T-helper 1 cell treated with Interleukin-12 subunit alpha and Interleukin-12 subunit beta and Interleukin-4 antibody, amounts not matched to agents 30 μg/mL and 1 μg/mL, for 36 hours (primary cell): ENCODE measurements around the gene EXD2.

Experiments used
- H3K27ac Mint-ChIP-seq: one replicate; pipeline ENCODE4 v1.8.0; 2021; ENCODE audit warnings: mild to moderate bottlenecking, mixed read lengths
- H3K27me3 Mint-ChIP-seq: one replicate; pipeline ENCODE4 v1.8.0; 2021; ENCODE audit warnings: low read depth, mixed read lengths
- H3K36me3 Mint-ChIP-seq: one replicate; pipeline ENCODE4 v1.8.0; 2021; ENCODE audit warnings: low read depth, mixed read lengths
- H3K4me1 Mint-ChIP-seq: one replicate; pipeline ENCODE4 v1.8.0; 2021; ENCODE audit warnings: low read depth, mixed read lengths
- H3K4me3 Mint-ChIP-seq: one replicate; pipeline ENCODE4 v1.8.0; 2021; ENCODE audit warnings: mild to moderate bottlenecking, moderate library complexity, mixed read lengths
- H3K9me3 Mint-ChIP-seq: one replicate; pipeline ENCODE4 v1.8.0; 2021; ENCODE audit warnings: mixed read lengths

EXD2 gene

DNA sequence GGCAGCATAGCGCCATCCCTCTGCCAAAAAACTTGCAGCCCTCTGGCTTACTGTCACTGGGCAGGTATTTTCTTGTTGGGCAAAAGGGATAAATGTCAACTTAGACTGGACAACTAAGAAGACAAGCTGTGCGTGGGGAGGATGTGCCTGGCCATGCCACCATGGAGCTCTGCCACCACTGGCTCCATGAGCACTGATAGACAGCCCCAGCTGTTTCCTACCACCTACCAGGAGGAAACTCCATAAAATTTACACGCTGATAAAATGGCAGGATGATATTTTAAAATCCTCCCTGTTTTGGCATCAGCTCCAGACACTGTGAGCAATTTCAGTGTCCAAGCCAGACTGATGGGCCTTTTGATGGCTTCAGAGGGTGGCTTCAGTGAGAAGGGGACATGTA lies 61.6 kb downstream of the EXD2 start:
- Mint-ChIP-seq H3K27ac (no peak overlapping the region), H3K27me3 (peaks cover 41% of the 10 kb centered on the region), H3K4me1 (no peaks in the 10 kb centered on the region), H3K9me3 (no peaks in the 10 kb centered on the region), H3K4me3 (no peak overlapping the region), H3K36me3 (no peaks in the 10 kb centered on the region)

DNA sequence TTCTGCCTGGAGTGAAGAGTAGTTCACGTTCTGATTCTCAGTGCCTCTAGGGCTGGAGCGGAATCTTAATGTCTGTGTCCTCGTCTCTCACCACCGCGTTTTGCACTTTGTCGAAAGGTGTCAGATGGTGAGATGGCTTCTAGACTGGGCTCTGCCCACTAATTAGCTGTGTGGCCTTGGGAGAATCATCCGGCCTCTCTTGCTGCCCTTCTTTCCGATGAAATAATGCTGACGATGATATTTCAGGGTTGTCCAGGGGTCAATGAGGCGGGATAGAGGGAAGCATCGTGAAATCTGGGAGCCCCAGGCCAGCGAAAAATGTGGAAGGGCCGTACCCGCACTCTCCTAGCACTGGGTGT lies 67.8 kb downstream of the EXD2 start:
- Mint-ChIP-seq H3K4me1 (no peaks in the 10 kb centered on the region), H3K27me3 (peaks cover 76% of the 10 kb centered on the region), H3K27ac (no peak overlapping the region)

DNA sequence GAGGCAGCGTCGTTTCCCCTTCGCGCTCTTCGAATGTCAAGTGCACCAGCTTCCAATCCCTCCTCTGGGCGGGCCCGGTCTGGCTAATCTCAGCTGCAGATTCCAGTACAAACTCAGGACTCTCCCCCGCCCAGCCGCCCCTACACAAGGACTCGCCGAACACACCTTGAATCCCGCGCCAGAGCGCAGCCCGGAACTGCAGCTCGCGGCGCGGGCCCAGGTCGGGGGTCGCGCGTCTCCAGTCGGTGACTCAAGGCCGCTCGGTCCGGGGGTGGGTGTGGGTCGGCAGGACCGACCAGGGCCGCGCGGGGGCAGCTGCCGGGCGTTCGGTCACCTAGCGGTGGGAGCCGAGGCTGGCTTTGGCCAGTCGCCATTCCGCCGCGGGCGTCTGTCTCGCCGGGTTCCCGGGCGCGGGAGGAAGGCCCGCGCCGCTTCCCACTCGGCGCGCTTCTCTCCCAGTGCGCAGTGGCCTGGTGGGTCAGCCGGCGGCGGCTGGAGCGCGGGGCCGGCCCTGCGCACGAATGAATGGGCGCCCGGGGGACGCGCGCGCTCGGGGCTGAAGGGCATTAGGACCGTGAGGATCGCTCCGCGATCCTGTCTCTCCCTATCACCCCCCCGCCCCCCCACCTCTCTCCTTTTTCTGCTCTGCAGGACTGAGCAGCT lies 68.4 kb downstream of the EXD2 start, which contains the start of gene GALNT16:
GALNT16 (plus strand) TSS at position 632 of the 663 bp plus-strand sequence. CDS start 133 bp downstream, outside the sequence.
- no peak within 1 kb of the TSS for H3K27ac Mint-ChIP-seq

More for the DNA sequence above, 67.8 kb downstream of the EXD2 start:
- Mint-ChIP-seq H3K4me3 (no peak overlapping the region), H3K36me3 (no peaks in the 10 kb centered on the region), H3K9me3 (no peaks in the 10 kb centered on the region)

DNA sequence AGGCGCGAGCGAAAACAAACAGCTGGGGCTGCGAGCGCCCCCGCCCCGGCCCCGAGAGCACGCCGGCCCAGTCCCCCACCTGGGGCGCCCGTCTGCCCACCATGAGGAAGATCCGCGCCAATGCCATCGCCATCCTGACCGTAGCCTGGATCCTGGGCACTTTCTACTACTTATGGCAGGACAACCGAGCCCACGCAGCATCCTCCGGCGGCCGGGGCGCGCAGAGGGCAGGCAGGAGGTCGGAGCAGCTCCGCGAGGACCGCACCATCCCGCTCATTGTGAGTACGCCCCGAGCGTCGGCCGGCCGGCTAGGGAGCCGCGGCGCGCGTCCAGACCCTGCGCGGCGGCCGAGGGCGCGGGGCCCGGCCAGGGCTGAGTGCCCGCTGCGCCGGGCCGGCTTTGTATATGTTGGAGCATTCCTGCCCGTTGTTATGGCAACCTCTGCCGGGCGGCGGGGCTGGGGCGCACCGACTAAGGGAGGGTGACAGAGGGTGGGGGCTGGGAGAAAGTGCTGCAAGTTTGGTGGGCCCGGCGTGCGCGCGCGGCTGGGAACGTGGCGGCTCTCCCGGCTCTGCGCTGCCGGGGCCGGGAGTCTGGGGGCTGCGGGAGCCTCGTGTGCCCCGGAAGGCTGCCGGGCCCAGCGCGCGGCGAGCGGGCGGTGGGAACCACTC lies 69.0 kb downstream of the EXD2 start:
- no peak overlapping the region for H3K27ac Mint-ChIP-seq
- H3K27me3 Mint-ChIP-seq, result peaks cover 71% of the 10 kb centered on the region
- no peaks in the 10 kb centered on the region for H3K9me3 Mint-ChIP-seq
- H3K36me3 Mint-ChIP-seq, result no peaks in the 10 kb centered on the region
- H3K4me3 Mint-ChIP-seq, result no peak overlapping the region
- no peaks in the 10 kb centered on the region for H3K4me1 Mint-ChIP-seq

More for the DNA sequence above, 68.4 kb downstream of the EXD2 start, which contains the start of gene GALNT16:
- Mint-ChIP-seq H3K36me3 (no peaks in the 10 kb centered on the region), H3K4me1 (no peaks in the 10 kb centered on the region), H3K27me3 (peaks cover 73% of the 10 kb centered on the region), H3K4me3 (no peak within 1 kb of the TSS), H3K9me3 (no peaks in the 10 kb centered on the region)

DNA sequence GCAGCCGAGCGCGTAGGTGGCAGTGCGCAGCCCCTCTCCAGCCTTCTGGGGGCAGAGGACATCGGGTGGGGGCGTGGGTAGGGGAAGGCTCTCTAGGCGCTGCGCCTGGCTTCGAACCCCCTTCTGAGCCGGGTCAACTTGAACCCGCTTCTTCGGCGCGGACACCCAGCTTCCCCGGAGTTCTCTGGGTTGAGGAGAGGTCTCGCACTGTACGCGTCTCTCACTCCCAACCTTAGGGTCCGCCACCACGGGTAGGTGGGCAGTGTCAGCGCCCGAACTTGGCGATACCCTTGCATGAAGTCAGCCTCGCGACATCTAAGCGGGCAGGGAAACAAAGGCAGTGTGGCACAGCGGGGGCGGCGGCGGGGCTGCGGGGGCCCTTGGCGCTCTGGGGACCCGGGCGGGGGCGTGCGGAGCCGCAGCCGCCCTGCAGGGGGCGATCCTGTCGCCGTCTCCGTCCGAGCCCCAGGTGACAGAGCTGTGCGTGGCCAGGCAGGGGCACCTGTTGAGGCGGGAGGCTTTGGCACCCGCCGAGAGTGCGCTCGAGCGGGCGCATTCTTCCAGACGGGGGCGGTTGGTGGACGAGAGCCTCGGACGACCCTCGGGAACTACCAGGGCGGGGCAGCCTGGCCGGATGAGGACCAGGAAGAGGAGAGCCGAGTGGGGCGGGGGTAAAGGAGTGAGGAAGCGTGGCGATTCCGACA lies 69.7 kb downstream of the EXD2 start:
- H3K4me1 Mint-ChIP-seq, result no peaks in the 10 kb centered on the region
- H3K27me3 Mint-ChIP-seq, result peaks cover 69% of the 10 kb centered on the region
- H3K9me3 Mint-ChIP-seq, result no peaks in the 10 kb centered on the region
- H3K36me3 Mint-ChIP-seq, result no peaks in the 10 kb centered on the region
- peak overlapping the region; percentile 77 for H3K4me3 Mint-ChIP-seq
- no peak overlapping the region for H3K27ac Mint-ChIP-seq

DNA sequence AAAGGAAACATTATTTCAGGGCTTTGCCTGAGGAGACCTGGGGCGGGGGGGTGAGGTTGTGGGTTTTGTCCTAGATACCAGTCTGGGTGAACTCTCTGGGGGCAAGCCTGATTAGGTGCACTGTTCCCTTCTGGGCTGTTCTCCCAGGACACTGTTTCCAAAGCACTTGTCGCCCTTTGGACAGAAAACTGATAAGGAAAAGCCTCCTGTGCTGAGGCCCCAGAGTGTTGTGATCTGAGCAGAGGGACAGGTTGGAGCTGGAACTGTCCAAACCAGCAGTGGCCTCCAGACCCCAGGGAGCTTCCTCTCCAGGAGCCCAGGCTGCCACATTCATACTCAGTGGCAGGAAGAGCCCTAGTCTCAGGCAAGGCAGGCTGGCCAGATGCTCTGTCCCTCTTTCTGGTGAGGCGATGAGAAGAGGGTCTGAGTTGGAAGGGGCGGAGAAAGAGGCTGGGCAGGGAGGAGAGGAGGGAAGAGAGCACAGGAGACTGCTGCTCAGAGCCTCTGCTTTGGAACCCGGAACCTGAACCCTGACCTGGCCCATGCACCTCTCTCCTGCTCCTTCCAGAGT lies 70.5 kb downstream of the EXD2 start:
- no peak overlapping the region for H3K27ac Mint-ChIP-seq
- no peaks in the 10 kb centered on the region for H3K9me3 Mint-ChIP-seq
- H3K4me3 Mint-ChIP-seq, result peak overlapping the region; percentile 77
- H3K36me3 Mint-ChIP-seq, result no peaks in the 10 kb centered on the region
- H3K27me3 Mint-ChIP-seq, result peaks cover 62% of the 10 kb centered on the region
- no peaks in the 10 kb centered on the region for H3K4me1 Mint-ChIP-seq

DNA sequence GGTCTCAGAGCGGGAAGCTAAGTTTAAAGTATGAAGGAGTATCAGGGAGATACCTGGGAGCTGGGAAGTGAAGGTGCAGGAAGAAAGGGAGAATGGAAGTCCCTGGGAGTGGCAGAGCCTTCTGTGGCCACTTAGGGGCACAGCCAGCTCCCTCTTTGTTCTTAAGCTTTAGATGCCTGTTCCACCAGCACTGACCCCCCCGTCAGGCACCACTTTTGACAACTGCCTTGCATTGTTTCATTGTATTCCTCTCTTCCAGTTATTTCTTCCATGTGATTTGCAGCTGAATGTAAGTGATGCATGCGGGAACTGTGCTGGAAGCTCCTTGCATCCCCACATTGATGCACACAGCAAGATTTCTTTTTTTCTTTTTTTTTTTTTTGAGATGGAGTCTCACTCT lies 71.2 kb downstream of the EXD2 start:
- Mint-ChIP-seq H3K36me3 (no peaks in the 10 kb centered on the region), H3K4me1 (no peaks in the 10 kb centered on the region), H3K27ac (no peak overlapping the region), H3K4me3 (no peak overlapping the region), H3K27me3 (peaks cover 59% of the 10 kb centered on the region), H3K9me3 (no peaks in the 10 kb centered on the region)

DNA sequence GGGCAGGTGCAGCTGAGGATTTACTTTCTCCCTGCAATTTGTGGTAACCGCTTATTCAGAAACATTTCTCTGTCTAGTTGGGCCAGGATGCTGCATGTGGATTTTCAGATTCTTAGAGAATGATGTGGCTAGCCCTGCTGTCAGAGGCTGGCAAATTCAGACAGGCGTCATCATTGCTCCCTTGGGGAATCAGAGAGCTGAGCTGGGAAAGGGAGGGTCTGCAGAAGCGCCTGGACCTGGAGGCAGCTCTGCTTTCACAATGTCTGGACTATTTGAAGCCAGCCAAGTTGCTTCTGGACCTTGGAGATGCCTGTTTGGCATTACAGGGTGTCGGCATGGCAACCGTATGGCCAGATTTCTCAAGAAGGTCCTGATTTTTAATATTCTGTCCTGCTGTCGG lies 72.1 kb downstream of the EXD2 start:
- H3K27ac Mint-ChIP-seq, result no peak overlapping the region
- H3K4me1 Mint-ChIP-seq, result no peaks in the 10 kb centered on the region
- H3K4me3 Mint-ChIP-seq, result no peak overlapping the region
- H3K36me3 Mint-ChIP-seq, result no peaks in the 10 kb centered on the region
- H3K9me3 Mint-ChIP-seq, result no peaks in the 10 kb centered on the region
- peaks cover 53% of the 10 kb centered on the region for H3K27me3 Mint-ChIP-seq

DNA sequence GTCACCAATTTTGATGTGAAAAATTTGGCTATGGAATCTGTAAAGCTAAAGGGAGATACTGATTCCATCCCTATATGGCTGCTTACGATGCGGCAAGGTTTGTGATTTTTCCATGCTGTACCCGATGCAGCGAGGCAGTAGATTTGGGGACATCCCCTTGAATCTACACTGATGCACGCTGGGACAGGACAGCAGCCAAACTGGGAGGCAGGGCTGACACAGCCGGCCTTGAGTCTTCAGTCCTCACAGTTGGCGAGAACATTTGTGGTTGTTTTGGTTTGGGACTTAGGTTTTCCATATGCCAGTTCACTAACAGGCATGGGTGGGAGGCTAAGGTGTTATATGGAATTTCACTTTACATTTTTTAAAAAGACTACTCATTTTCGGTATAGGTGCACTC lies 72.5 kb downstream of the EXD2 start:
- no peaks in the 10 kb centered on the region for H3K4me1 Mint-ChIP-seq
- H3K27me3 Mint-ChIP-seq, result peaks cover 49% of the 10 kb centered on the region
- H3K9me3 Mint-ChIP-seq, result no peaks in the 10 kb centered on the region
- no peaks in the 10 kb centered on the region for H3K36me3 Mint-ChIP-seq
- H3K27ac Mint-ChIP-seq, result no peak overlapping the region
- no peak overlapping the region for H3K4me3 Mint-ChIP-seq

DNA sequence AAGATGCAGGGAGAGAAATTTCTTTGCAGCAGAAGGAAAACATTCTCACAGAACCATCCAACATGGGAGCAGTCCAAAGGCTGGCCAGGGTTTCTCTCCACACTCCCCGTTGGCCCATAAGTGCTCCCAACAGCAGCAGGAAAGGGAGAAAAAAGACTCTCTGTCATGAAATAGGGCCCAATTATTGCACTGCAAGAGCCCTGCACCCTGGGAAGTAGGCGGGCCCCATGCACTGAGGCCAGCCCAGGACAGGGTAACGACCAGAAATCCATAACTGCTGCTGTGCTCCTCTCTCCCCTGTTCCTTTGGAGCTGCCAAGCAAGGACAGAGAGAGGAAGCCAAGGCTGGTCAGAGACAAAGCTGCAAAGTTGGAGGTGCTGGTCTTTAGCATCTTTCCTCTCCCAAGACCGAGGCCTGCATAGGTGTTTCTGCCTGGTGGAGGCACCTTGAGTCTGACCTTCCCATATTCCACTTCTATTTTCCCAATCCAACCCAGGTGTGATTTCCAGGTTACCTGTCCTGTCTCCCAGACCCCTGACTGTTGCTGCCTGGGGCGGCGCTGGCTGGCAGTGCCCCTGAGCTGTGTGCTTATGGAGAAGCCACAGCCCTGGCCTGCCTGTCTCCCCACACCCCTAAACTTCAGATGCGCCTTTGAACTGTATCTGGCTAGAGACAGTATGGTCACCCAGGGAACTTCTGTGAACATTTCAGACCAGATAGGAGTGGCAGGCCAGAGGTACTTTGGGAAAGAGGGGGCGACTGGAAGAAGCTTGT lies 75.5 kb downstream of the EXD2 start:
- no peaks in the 10 kb centered on the region for H3K36me3 Mint-ChIP-seq
- peaks cover 32% of the 10 kb centered on the region for H3K27me3 Mint-ChIP-seq
- H3K27ac Mint-ChIP-seq, result no peak overlapping the region
- no peaks in the 10 kb centered on the region for H3K4me1 Mint-ChIP-seq
- no peaks in the 10 kb centered on the region for H3K9me3 Mint-ChIP-seq
- no peak overlapping the region for H3K4me3 Mint-ChIP-seq

DNA sequence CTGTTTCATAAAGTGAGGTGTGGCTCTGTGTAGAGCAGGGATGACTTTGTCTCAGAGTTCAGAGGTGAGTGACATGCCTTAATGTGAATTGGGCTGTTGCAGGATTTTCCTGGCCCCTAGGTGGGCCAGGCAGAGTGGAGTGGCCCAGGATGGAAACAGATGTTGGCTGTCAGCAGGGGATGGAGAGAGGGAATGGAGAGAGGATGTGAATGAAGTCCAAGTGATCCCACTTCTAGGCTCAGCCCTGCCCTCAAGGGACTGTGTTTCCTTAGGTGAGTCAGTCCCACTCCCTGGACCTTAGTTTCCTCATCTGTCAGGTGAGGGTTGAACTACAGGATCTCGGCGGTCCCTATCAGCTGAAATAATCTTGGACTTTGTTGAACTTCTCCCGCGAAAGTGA lies 76.2 kb downstream of the EXD2 start:
- no peak overlapping the region for H3K4me3 Mint-ChIP-seq
- H3K9me3 Mint-ChIP-seq, result no peaks in the 10 kb centered on the region
- H3K4me1 Mint-ChIP-seq, result no peaks in the 10 kb centered on the region
- H3K27me3 Mint-ChIP-seq, result peaks cover 24% of the 10 kb centered on the region
- no peaks in the 10 kb centered on the region for H3K36me3 Mint-ChIP-seq
- no peak overlapping the region for H3K27ac Mint-ChIP-seq

DNA sequence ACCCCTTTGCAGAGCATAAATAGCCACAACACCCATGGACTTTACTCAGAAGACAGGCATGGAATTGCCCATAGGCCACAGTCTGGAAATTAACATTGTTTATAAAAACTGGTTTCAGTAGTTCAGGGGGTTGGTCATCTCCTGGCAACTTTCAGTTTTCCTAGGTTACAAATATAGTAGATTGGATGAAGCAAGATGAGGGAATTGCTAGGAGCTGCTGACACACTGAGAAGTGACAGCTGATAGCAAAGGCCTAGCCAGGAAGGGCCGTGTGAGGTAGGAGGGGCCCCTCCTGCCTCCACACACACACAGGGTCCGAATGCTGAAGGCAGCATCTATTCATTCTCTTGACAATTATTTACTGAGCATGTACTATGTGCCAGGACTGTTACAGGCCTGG lies 76.9 kb downstream of the EXD2 start:
- H3K27me3 Mint-ChIP-seq, result peaks cover 19% of the 10 kb centered on the region
- no peak overlapping the region for H3K4me3 Mint-ChIP-seq
- H3K9me3 Mint-ChIP-seq, result no peaks in the 10 kb centered on the region
- no peaks in the 10 kb centered on the region for H3K4me1 Mint-ChIP-seq
- no peaks in the 10 kb centered on the region for H3K36me3 Mint-ChIP-seq
- H3K27ac Mint-ChIP-seq, result no peak overlapping the region

DNA sequence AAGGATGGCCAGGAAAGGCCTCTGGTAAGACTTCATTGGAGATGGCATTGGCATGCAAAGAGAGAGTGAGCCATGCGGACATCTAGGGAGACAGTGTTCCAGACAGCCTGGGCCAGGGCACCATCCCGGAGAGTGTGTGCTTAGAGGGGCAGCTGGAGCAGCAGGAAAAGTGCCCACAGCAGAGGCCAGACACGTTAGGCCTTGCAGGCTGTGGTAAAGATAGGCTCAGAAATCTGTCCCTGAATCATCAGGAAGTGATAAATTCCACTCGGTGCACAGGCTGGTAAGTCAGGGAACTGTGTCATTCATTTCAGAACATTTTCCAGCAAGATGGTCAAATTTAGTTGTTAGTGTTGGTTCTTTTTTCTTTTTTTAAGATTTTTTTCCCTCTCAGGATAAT lies 77.5 kb downstream of the EXD2 start:
- H3K9me3 Mint-ChIP-seq, result no peaks in the 10 kb centered on the region
- no peak overlapping the region for H3K4me3 Mint-ChIP-seq
- no peaks in the 10 kb centered on the region for H3K4me1 Mint-ChIP-seq
- no peak overlapping the region for H3K27ac Mint-ChIP-seq
- H3K36me3 Mint-ChIP-seq, result no peaks in the 10 kb centered on the region
- peaks cover 18% of the 10 kb centered on the region for H3K27me3 Mint-ChIP-seq

DNA sequence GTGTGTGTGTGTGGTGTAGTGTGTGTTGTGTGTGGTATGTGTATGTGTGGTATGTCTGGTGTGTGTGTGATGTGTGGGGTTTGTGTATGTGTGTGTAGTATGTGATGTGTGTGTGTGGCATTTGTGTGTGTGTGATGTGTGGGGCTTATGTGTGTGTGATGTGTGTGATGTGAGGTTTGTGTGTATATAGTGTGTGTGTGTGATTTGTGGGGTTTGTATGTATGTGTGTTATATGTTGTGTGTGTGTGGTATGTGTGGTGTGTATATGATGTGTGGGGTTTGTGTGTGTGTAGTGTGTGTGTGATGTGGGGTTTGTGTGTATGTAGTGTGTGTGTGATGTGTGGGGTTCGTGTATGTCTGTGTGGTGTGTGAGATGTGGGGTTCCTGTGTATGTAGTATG lies 78.1 kb downstream of the EXD2 start:
- peaks cover 13% of the 10 kb centered on the region for H3K27me3 Mint-ChIP-seq
- no peaks in the 10 kb centered on the region for H3K9me3 Mint-ChIP-seq
- no peak overlapping the region for H3K27ac Mint-ChIP-seq
- no peaks in the 10 kb centered on the region for H3K36me3 Mint-ChIP-seq
- no peaks in the 10 kb centered on the region for H3K4me1 Mint-ChIP-seq
- no peak overlapping the region for H3K4me3 Mint-ChIP-seq
